Measurements from ENCODE around the gene DES.

The DES gene

DNA sequence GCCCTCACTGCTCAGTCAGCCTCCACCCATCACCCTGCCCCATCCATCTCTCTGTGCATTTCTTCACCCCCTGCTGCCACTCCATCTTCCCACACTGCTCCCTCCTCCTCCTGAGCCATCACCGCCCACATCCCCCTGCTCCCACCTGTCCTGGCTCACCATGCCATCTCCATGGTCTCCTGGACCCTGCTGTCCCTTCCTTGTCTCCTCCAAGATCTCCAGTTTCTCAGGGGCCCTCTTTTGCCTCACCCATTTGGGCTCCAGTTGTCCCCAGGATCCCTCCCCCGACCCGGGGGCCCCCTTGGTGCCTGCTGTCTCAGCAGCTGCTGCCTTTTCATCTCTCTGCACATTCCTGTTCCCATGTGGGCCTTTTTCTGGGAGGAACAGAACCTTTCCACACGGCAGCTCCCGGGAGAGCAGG lies 27.1 kb downstream of the DES start:
- TF ChIP-seq, protein P1, sequence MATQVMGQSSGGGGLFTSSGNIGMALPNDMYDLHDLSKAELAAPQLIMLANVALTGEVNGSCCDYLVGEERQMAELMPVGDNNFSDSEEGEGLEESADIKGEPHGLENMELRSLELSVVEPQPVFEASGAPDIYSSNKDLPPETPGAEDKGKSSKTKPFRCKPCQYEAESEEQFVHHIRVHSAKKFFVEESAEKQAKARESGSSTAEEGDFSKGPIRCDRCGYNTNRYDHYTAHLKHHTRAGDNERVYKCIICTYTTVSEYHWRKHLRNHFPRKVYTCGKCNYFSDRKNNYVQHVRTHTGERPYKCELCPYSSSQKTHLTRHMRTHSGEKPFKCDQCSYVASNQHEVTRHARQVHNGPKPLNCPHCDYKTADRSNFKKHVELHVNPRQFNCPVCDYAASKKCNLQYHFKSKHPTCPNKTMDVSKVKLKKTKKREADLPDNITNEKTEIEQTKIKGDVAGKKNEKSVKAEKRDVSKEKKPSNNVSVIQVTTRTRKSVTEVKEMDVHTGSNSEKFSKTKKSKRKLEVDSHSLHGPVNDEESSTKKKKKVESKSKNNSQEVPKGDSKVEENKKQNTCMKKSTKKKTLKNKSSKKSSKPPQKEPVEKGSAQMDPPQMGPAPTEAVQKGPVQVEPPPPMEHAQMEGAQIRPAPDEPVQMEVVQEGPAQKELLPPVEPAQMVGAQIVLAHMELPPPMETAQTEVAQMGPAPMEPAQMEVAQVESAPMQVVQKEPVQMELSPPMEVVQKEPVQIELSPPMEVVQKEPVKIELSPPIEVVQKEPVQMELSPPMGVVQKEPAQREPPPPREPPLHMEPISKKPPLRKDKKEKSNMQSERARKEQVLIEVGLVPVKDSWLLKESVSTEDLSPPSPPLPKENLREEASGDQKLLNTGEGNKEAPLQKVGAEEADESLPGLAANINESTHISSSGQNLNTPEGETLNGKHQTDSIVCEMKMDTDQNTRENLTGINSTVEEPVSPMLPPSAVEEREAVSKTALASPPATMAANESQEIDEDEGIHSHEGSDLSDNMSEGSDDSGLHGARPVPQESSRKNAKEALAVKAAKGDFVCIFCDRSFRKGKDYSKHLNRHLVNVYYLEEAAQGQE (IDR thresholded peaks at IDR 0.05; ENCODE audit: low read depth), result no peak
- TF ChIP-seq ZBTB7A (IDR thresholded peaks at IDR 0.05; ENCODE audit: low read depth), result no peak
- TF ChIP-seq TCF12 (IDR thresholded peaks at IDR 0.05; ENCODE audit: low read depth), result no peak
- TF ChIP-seq CEBPB (IDR thresholded peaks at IDR 0.05), result no peak
- TF ChIP-seq, protein P2, sequence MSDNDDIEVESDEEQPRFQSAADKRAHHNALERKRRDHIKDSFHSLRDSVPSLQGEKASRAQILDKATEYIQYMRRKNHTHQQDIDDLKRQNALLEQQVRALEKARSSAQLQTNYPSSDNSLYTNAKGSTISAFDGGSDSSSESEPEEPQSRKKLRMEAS (IDR thresholded peaks at IDR 0.05), result no peak
- no peak for TF ChIP-seq CREB1 (IDR thresholded peaks at IDR 0.05; ENCODE audit: low read depth)
- no peak for TF ChIP-seq TAF1 (IDR thresholded peaks at IDR 0.05; ENCODE audit: low read depth)
- no peak for TF ChIP-seq EP300 (IDR thresholded peaks at IDR 0.05; ENCODE audit: borderline replicate concordance)
- no peak for TF ChIP-seq RAD21 (IDR thresholded peaks at IDR 0.05; ENCODE audit: low read depth)
- TF ChIP-seq, protein P3, sequence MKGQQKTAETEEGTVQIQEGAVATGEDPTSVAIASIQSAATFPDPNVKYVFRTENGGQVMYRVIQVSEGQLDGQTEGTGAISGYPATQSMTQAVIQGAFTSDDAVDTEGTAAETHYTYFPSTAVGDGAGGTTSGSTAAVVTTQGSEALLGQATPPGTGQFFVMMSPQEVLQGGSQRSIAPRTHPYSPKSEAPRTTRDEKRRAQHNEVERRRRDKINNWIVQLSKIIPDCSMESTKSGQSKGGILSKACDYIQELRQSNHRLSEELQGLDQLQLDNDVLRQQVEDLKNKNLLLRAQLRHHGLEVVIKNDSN (IDR thresholded peaks at IDR 0.05), result no peak
- no peak for TF ChIP-seq EGR1 (IDR thresholded peaks at IDR 0.05)
- TF ChIP-seq YY1 (IDR thresholded peaks at IDR 0.05; ENCODE audit: low read depth), result no peak
- no peak for TF ChIP-seq TEAD4 (IDR thresholded peaks at IDR 0.05)
- TF ChIP-seq NFIC (IDR thresholded peaks at IDR 0.05), result no peak
- TF ChIP-seq FOXM1 (IDR thresholded peaks at IDR 0.05; ENCODE audit: borderline replicate concordance, low read depth), result no peak

DNA sequence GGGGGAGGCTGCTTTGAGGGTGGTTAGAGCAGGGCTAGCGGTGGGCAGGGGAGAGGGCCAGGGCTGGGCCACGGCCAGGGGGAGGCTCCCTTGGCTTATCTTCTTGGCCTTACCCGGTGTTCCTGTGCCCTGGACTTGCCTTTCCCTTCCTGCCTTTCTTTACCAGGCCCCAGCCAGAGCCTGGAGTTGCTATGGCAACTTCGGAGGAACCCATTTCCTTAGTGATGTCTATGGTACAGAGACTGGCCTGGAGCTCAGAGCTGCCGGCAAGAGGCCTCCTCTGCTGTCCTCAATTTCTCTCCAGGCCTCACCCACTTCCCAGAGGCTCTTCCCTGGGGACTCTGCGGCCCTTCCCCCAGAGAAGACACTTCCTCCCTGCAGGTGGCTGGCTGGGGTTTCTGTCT lies 27.9 kb downstream of the DES start:
- no peak for TF ChIP-seq CEBPB (IDR thresholded peaks at IDR 0.05)
- TF ChIP-seq EGR1 (IDR thresholded peaks at IDR 0.05), result no peak
- no peak for TF ChIP-seq NFIC (IDR thresholded peaks at IDR 0.05)
- TF ChIP-seq, protein P3 (IDR thresholded peaks at IDR 0.05), result no peak

DNA sequence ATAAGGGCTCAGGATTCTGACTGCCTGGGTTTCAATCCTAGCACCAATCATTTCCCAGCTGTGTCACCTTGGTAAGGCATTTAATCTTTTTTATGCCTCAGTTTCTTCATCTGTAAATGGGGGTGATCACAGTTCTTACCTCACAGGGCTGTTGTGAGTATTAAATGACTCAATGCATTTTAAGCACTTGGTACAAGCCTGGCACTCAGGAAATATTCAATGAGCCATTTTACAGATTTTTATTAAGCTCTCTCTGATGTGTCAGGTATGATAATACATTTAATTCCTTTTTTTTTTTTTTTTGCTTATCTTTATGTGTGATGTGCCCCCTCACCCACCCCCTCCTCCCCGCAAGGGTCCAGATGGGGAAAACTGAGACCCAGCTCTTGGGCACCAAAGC lies 28.5 kb downstream of the DES start:
- TF ChIP-seq, protein P3 (IDR thresholded peaks at IDR 0.05), result no peak
- TF ChIP-seq, protein P2 (IDR thresholded peaks at IDR 0.05), result no peak
- no peak for TF ChIP-seq TCF12 (IDR thresholded peaks at IDR 0.05; ENCODE audit: low read depth)
- no peak for TF ChIP-seq NFIC (IDR thresholded peaks at IDR 0.05)
- TF ChIP-seq TAF1 (IDR thresholded peaks at IDR 0.05; ENCODE audit: low read depth), result no peak
- TF ChIP-seq, protein P1 (IDR thresholded peaks at IDR 0.05; ENCODE audit: low read depth), result no peak
- TF ChIP-seq TEAD4 (IDR thresholded peaks at IDR 0.05), result no peak
- no peak for TF ChIP-seq YY1 (IDR thresholded peaks at IDR 0.05; ENCODE audit: low read depth)
- no peak for TF ChIP-seq RAD21 (IDR thresholded peaks at IDR 0.05; ENCODE audit: low read depth)

DNA sequence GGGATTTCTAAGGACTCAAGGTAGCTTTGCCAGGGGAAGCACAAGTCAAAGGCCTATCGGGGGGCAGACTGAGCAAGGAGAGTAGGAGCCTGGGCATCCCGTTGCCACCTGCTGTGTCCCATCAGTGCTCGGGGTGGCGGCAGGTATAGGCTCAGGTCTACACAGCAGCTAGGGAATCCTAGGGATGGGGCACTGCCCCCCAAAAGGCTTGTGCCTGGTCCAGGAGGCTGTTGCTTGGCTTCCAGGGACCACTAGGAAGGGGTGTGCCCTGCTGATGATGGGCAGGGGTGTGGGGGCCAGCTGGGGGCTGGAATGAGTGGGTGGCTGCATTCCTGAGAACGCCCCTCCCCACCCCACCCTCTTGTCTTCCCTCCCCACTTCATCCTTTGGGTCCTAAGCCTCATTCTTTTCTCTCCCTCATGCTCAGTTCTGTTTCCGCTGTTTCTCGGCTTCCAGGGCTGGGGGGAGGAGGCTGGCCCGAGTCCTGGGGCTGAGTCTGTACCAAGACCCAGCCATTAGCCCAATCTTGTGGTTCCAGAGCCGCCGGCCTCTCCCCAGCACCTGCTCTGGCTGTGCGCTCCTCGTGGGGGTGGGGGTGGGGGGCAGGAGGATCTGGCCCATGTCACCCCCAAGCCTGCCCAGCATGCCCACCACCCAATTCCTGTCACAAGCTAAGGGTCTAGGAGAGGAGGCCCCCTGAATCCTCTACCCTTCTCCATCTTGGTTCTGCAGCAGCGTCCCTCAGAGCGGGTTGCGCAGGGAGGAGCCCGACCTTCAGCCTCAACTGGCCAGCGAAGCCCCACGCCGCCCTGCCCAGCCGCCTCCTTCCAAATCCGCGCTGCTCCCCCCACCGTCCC lies 29.3 kb downstream of the DES start:
- TF ChIP-seq FOXM1 (IDR thresholded peaks at IDR 0.05; ENCODE audit: borderline replicate concordance, low read depth), result no peak
- no peak for TF ChIP-seq CREB1 (IDR thresholded peaks at IDR 0.05; ENCODE audit: low read depth)
- TF ChIP-seq ZBTB7A (IDR thresholded peaks at IDR 0.05; ENCODE audit: low read depth), result no peak
- no peak for TF ChIP-seq TEAD4 (IDR thresholded peaks at IDR 0.05)
- no peak for TF ChIP-seq RAD21 (IDR thresholded peaks at IDR 0.05; ENCODE audit: low read depth)
- TF ChIP-seq EP300 (IDR thresholded peaks at IDR 0.05; ENCODE audit: borderline replicate concordance), result no peak
- TF ChIP-seq EGR1 (IDR thresholded peaks at IDR 0.05), result no peak
- TF ChIP-seq CEBPB (IDR thresholded peaks at IDR 0.05), result no peak
- no peak for TF ChIP-seq NFIC (IDR thresholded peaks at IDR 0.05)
- TF ChIP-seq TAF1 (IDR thresholded peaks at IDR 0.05; ENCODE audit: low read depth), result no peak
- TF ChIP-seq, protein P2 (IDR thresholded peaks at IDR 0.05), result no peak
- TF ChIP-seq TCF12 (IDR thresholded peaks at IDR 0.05; ENCODE audit: low read depth), result no peak
- TF ChIP-seq, protein P1 (IDR thresholded peaks at IDR 0.05; ENCODE audit: low read depth), result no peak
- TF ChIP-seq, protein P3 (IDR thresholded peaks at IDR 0.05), result no peak
